Liver (tissue), 3 donors: ENCODE measurements around the gene SLC2A9.

ENCODE experiments used
- CTCF ChIP-seq: fragments of 150-350 bp; IDR thresholded peaks from 2 replicates; pipeline ENCODE4 v1.5.1; 2017; ENCODE audit warnings: improper control_type of control experiment, low read depth, low read length; ENCODE audit not compliant: missing input control
- GABPA ChIP-seq, 2 donors: IDR thresholded peaks in 1 of 2; conservative IDR thresholded peaks in 1 of 2; 2 replicates each; pipeline ENCODE4 v1.6.1; 2016; ENCODE audit warnings: antibody characterized with exemption in 2 of 2, mild to moderate bottlenecking in 1 of 2, moderate library complexity in 1 of 2
- MAX ChIP-seq: IDR thresholded peaks from 2 replicates; pipeline ENCODE4 v1.6.1; 2016; ENCODE audit warnings: antibody characterized with exemption
- SP1 ChIP-seq: IDR thresholded peaks from 2 replicates; pipeline ENCODE4 v1.6.1; 2018; ENCODE audit warnings: antibody characterized with exemption, mild to moderate bottlenecking
- TAF1 ChIP-seq: conservative IDR thresholded peaks from 2 replicates; pipeline ENCODE4 v1.6.1; 2016; ENCODE audit warnings: antibody characterized with exemption, mild to moderate bottlenecking
- YY1 ChIP-seq: IDR thresholded peaks from 2 replicates; pipeline ENCODE4 v1.6.1; 2016; ENCODE audit warnings: antibody characterized with exemption, mild to moderate bottlenecking
- TF ChIP-seq, protein P1 (sequence below): IDR thresholded peaks from 2 replicates; pipeline ENCODE4 v1.6.1; 2016; ENCODE audit warnings: antibody characterized with exemption
- donor health status: healthy.
- donor health status: healthy.

DNA sequence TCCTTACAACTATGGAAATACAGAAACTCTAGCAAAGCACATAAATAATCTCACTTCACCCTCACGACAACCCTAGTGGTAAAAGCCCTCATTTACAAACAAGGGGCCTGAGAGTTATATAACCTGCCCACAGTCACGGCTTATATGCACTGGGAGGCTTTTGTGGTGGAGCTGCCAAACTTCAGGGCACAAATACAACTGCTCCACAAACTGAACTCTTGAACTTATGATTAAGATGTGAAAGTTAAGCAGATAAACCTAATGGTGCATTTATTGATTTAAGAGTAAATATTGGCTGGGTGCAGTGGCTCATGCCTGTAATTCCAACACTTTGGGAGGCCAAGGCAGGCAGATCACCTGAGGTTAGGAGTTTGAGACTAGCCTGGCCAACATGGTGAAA, 19.0 kb downstream of the SLC2A9 start:
- no peak for TF ChIP-seq CTCF
- TF ChIP-seq SP1, result peak; percentile 79
- TF ChIP-seq, protein P1, sequence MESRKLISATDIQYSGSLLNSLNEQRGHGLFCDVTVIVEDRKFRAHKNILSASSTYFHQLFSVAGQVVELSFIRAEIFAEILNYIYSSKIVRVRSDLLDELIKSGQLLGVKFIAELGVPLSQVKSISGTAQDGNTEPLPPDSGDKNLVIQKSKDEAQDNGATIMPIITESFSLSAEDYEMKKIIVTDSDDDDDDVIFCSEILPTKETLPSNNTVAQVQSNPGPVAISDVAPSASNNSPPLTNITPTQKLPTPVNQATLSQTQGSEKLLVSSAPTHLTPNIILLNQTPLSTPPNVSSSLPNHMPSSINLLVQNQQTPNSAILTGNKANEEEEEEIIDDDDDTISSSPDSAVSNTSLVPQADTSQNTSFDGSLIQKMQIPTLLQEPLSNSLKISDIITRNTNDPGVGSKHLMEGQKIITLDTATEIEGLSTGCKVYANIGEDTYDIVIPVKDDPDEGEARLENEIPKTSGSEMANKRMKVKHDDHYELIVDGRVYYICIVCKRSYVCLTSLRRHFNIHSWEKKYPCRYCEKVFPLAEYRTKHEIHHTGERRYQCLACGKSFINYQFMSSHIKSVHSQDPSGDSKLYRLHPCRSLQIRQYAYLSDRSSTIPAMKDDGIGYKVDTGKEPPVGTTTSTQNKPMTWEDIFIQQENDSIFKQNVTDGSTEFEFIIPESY, result peak; percentile 53
- no peak for TF ChIP-seq TAF1
- no peak for TF ChIP-seq GABPA (IDR thresholded peaks at IDR 0.05 in 1 of 2, conservative IDR thresholded peaks at IDR 0.05 in 1 of 2)
- TF ChIP-seq YY1, result peak; percentile 64
- peak; percentile 84 for TF ChIP-seq MAX
